GM18858 (cell line): ENCODE results near the gene CSTB.

Experiments used
- ATAC-seq: cut with Tn5 transposase; IDR thresholded peaks from one replicate; pipeline ENCODE4 v1.9.1; 2021; ENCODE audit not compliant: unreplicated experiment

The CSTB gene

GRCh38 chr21:43769325-43769958 is 6.7 kb downstream of the CSTB start:
- ATAC-seq, result no peak

- ATAC-seq, result no peak
Measured at GRCh38 chr21:43768868-43769167, 7.3 kb downstream of the CSTB start.

GRCh38 chr21:43767984-43768867 is 7.9 kb downstream of the CSTB start:
- ATAC-seq, result no peak

GRCh38 chr21:43767498-43767983 is 8.6 kb downstream of the CSTB start:
- no peak for ATAC-seq

- ATAC-seq, result no peak
Measured at GRCh38 chr21:43766734-43767497, 9.2 kb downstream of the CSTB start.

GRCh38 chr21:43764576-43765495 is 11.3 kb downstream of the CSTB start:
- no peak for ATAC-seq

- no peak for ATAC-seq
Measured at GRCh38 chr21:43763901-43764523, 12.1 kb downstream of the CSTB start.

- no peak for ATAC-seq
Measured at GRCh38 chr21:43762303-43763128, 13.6 kb downstream of the CSTB start.

GRCh38 chr21:43761886-43762285 is 14.2 kb downstream of the CSTB start:
- ATAC-seq, result no peak

- ATAC-seq, result no peak
Measured at GRCh38 chr21:43760391-43760958, 15.6 kb downstream of the CSTB start.

GRCh38 chr21:43759651-43760050 is 16.5 kb downstream of the CSTB start:
- ATAC-seq, result no peak

- no peak for ATAC-seq
Measured at GRCh38 chr21:43758811-43759210, 17.3 kb downstream of the CSTB start.

GRCh38 chr21:43758111-43758641 is 17.9 kb downstream of the CSTB start:
- no peak for ATAC-seq

GRCh38 chr21:43757601-43758000 is 18.5 kb downstream of the CSTB start:
- ATAC-seq, result no peak

- no peak for ATAC-seq
Measured at GRCh38 chr21:43755820-43756594, 20.1 kb downstream of the CSTB start.

- ATAC-seq, result no peak
Measured at GRCh38 chr21:43754948-43755781, 20.9 kb downstream of the CSTB start.

GRCh38 chr21:43753439-43753799 is 22.7 kb downstream of the CSTB start:
- ATAC-seq, result no peak
